HCT116 (cell line): ENCODE results near the gene ZNF214. TPM values are rescaled to one million over a fixed set of nuclear protein-coding genes. Genes with fewer than 3 reads are reported as not detected.
"Not testable (repeated sequence)": the region's sequence is repeated elsewhere in the genome, so short reads cannot be mapped to it uniquely, and the experiment has no call there.

Experiments used
- ATAC-seq: fragments of 200-7000 bp; cut with Tn5 transposase; 2 replicates; pipeline ENCODE4 v1.9.1; 2020; ENCODE audit warnings: mild to moderate bottlenecking, moderate library complexity
- BruUV-seq: library from RNA; stranded (reverse); fragments of 400-500 nt; replicated peaks from 2 replicates; lab custom pipeline; 2021; lab: Mats Ljungman, UMichigan
- CTCF ChIA-PET: fragments of 300-600 bp; sonication (Branson Sonifier 250); formaldehyde crosslinking; loops from one replicate; lab custom pipeline; 2021; ENCODE audit warnings: antibody characterized with exemption; lab: Charles Lee
- POLR2A ChIA-PET: fragments of 300-600, 350-600 bp; sonication (Branson Sonifier 250); formaldehyde crosslinking; loops from one replicate; lab custom pipeline; 2021; ENCODE audit warnings: antibody characterized with exemption; lab: Charles Lee
- RAD21 ChIA-PET, 2 experiments: fragments of 300-600 bp; sonication (Branson Sonifier 250); formaldehyde crosslinking; loops; one replicate each; lab custom pipeline; 2023; ENCODE audit warnings: low total read pairs in 2 of 2; ENCODE audit not compliant: uncharacterized antibody in 2 of 2, unreplicated experiment in 2 of 2, low non-redundant PET in 1 of 2; lab: Charles Lee
- DNase-seq: peaks from one replicate; pipeline ENCODE4 v3.0.0-alpha.2; 2010; ENCODE audit warnings: low read depth, low spot score
- H2AFZ ChIP-seq: fragments of 200-600 bp; shearing (Covaris generic), sonication (generic); 2 replicates; pipeline ENCODE4 v1.6.1; 2017; ENCODE audit warnings: low read depth, mixed run types, mixed read lengths, antibody characterized with exemption, low read length; ENCODE audit not compliant: poor library complexity, severe bottlenecking
- H3K27ac ChIP-seq: 2 replicates; pipeline ENCODE4 v1.5.1; 2012; ENCODE audit warnings: low read depth, low read length
- H3K27me3 ChIP-seq: fragments of 200-600 bp; sonication (generic); 2 replicates; pipeline ENCODE4 v1.6.1; 2016; ENCODE audit warnings: mixed run types, low read length, mixed read lengths; ENCODE audit not compliant: insufficient read depth
- H3K36me3 ChIP-seq, 2 experiments: fragments of 200-500 bp in 1 of 2; fragments of 200-600 bp in 1 of 2; sonication (Bioruptor generic) in 1 of 2; sonication (generic) in 1 of 2; 2 replicates each; pipeline versions ENCODE4 v1.5.1 to v1.6.1; 2014 to 2016; ENCODE audit warnings: low read length in 2 of 2, inconsistent platforms in 1 of 2, mixed read lengths in 1 of 2, mixed run types in 1 of 2; ENCODE audit not compliant: insufficient read depth in 2 of 2, control insufficient read depth in 1 of 2
- H3K4me1 ChIP-seq, 2 experiments: fragments of 200-600 bp in 1 of 2; sonication (generic) in 1 of 2; 2 replicates each; pipeline versions ENCODE4 v1.5.1 to v1.6.1; 2012 to 2017; ENCODE audit warnings: low read length in 2 of 2, inconsistent platforms in 1 of 2, mild to moderate bottlenecking in 1 of 2, mixed read lengths in 1 of 2, mixed run types in 1 of 2, moderate library complexity in 1 of 2; ENCODE audit not compliant: insufficient read depth in 2 of 2, control insufficient read depth in 1 of 2
- H3K4me2 ChIP-seq: fragments of 200-600 bp; sonication (generic); 2 replicates; pipeline ENCODE4 v1.6.1; 2017; ENCODE audit warnings: mixed run types, low read length, mixed read lengths
- H3K4me3 ChIP-seq, 2 experiments: fragments of 200-600 bp in 1 of 2; sonication (generic) in 1 of 2; replicated peaks in 1 of 2; 2 replicates each; pipeline ENCODE4 v1.5.1; 2011 to 2016; ENCODE audit warnings: low read length in 2 of 2, control low read depth in 1 of 2, low read depth in 1 of 2, mild to moderate bottlenecking in 1 of 2, mixed read lengths in 1 of 2, mixed run types in 1 of 2
- H3K79me2 ChIP-seq: fragments of 200-600 bp; sonication (generic); 2 replicates; pipeline ENCODE4 v1.6.1; 2017; ENCODE audit warnings: mild to moderate bottlenecking, mixed run types, low read length, moderate library complexity, mixed read lengths; ENCODE audit not compliant: insufficient read depth
- H3K9ac ChIP-seq: fragments of 200-600 bp; sonication (generic); 2 replicates; pipeline ENCODE4 v1.6.1; 2016; ENCODE audit warnings: low read length, mixed read lengths
- H3K9me2 ChIP-seq: fragments of 200-600 bp; sonication (generic), shearing (Covaris generic); 2 replicates; pipeline ENCODE4 v1.6.1; 2017; ENCODE audit warnings: mixed run types, mild to moderate bottlenecking, moderate library complexity; ENCODE audit not compliant: insufficient read depth
- H3K9me3 ChIP-seq, 2 experiments: fragments of 200-500 bp in 1 of 2; fragments of 200-600 bp in 1 of 2; sonication (Bioruptor generic) in 1 of 2; sonication (generic) in 1 of 2; 2 replicates each; pipeline ENCODE4 v1.6.1; 2014 to 2017; ENCODE audit warnings: low read length in 2 of 2, mixed read lengths in 2 of 2, inconsistent platforms in 1 of 2, low read depth in 1 of 2, mild to moderate bottlenecking in 1 of 2, mixed run types in 1 of 2, moderate library complexity in 1 of 2; ENCODE audit not compliant: control insufficient read depth in 1 of 2, insufficient read depth in 1 of 2
- H4K20me1 ChIP-seq: fragments of 200-600 bp; sonication (generic), shearing (Covaris generic); 2 replicates; pipeline ENCODE4 v1.6.1; 2017; ENCODE audit warnings: mixed run types, mild to moderate bottlenecking, moderate library complexity; ENCODE audit not compliant: insufficient read depth
- CBX3 ChIP-seq: IDR thresholded peaks from 2 replicates; pipeline ENCODE4 v1.6.1; 2012; ENCODE audit warnings: low read depth
- CEBPB ChIP-seq: IDR thresholded peaks from 2 replicates; pipeline ENCODE4 v1.6.1; 2012; ENCODE audit warnings: low read depth
- EGR1 ChIP-seq: IDR thresholded peaks from 2 replicates; pipeline ENCODE4 v1.6.1; 2012; ENCODE audit warnings: low read depth
- ELF1 ChIP-seq: IDR thresholded peaks from 2 replicates; pipeline ENCODE4 v1.6.1; 2012; ENCODE audit warnings: low read depth, borderline replicate concordance
- EZH2 ChIP-seq: fragments of 200-600 bp; sonication (generic); IDR thresholded peaks from 2 replicates; pipeline ENCODE4 v1.6.1; 2017; ENCODE audit warnings: antibody characterized with exemption, mixed run types
- JUND ChIP-seq: IDR thresholded peaks from 2 replicates; pipeline ENCODE4 v1.6.1; 2012
- POLR2AphosphoS5 ChIP-seq: IDR thresholded peaks from 2 replicates; pipeline ENCODE4 v1.6.1; 2011; ENCODE audit warnings: mild to moderate bottlenecking, low read depth, low read length, moderate library complexity
- RAD21 ChIP-seq: IDR thresholded peaks from 2 replicates; pipeline ENCODE4 v1.6.1; 2012; ENCODE audit warnings: low read depth, mild to moderate bottlenecking
- SP1 ChIP-seq: IDR thresholded peaks from 2 replicates; pipeline ENCODE4 v1.6.1; 2012; ENCODE audit warnings: low read depth
- ZFX ChIP-seq: fragments of 450-650 bp; IDR thresholded peaks from 2 replicates; pipeline ENCODE4 v1.6.1; 2017
- intact Hi-C: fragments of 100-400 bp; cut with micrococcal nuclease; formaldehyde crosslinking; loops from 2 replicates; pipeline ENCODE4 v1.10.0; 2022
- total RNA-seq: library from RNA; stranded (reverse); gene quantifications from one replicate; pipeline ENCODE4 v1.2.1, GENCODE V29; 2021; ENCODE audit not compliant: unreplicated experiment
- TF ChIP-seq, protein P1 (sequence below): IDR thresholded peaks from 2 replicates; pipeline ENCODE4 v1.6.1; 2012; ENCODE audit warnings: low read depth
- TF ChIP-seq, protein P2 (sequence below): IDR thresholded peaks from 2 replicates; pipeline ENCODE4 v1.6.1; 2012
- TF ChIP-seq, protein P3 (sequence below), 3 experiments: fragments of 200-600 bp in 1 of 3; sonication (generic) in 1 of 3; IDR thresholded peaks in 2 of 3; conservative IDR thresholded peaks in 1 of 3; 2 replicates each; pipeline ENCODE4 v1.5.1; 2012 to 2017; ENCODE audit warnings: low read depth in 2 of 3, low read length in 2 of 3, antibody characterized with exemption in 1 of 3, borderline replicate concordance in 1 of 3, control low read depth in 1 of 3, mild to moderate bottlenecking in 1 of 3, mixed read lengths in 1 of 3, mixed run types in 1 of 3, moderate library complexity in 1 of 3; ENCODE audit not compliant: insufficient read depth in 1 of 3

ZNF214 gene
- total RNA-seq, 1 experiment from 2014 or later = 2.1 TPM

DNA sequence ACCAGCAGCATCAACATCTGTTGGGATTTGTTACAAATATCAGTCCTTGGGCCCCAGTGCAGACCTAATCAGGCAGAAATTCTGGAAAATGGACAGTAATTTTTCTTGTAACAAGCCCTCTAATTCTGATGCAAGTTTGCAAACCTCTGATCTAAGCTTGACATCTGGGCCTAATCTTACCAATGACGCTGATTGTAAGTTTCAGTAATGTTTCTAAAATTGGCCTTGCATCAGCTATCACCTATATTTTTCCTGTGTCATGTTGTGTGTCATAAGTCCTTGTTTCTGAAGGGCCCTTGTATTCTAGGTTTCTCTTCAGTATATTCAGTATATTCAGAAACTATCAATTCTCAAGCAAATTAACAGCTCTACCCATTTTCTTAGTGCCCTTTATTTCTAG, 57.5 kb downstream of the ZNF214 start (continued):
- TF ChIP-seq, protein P1, sequence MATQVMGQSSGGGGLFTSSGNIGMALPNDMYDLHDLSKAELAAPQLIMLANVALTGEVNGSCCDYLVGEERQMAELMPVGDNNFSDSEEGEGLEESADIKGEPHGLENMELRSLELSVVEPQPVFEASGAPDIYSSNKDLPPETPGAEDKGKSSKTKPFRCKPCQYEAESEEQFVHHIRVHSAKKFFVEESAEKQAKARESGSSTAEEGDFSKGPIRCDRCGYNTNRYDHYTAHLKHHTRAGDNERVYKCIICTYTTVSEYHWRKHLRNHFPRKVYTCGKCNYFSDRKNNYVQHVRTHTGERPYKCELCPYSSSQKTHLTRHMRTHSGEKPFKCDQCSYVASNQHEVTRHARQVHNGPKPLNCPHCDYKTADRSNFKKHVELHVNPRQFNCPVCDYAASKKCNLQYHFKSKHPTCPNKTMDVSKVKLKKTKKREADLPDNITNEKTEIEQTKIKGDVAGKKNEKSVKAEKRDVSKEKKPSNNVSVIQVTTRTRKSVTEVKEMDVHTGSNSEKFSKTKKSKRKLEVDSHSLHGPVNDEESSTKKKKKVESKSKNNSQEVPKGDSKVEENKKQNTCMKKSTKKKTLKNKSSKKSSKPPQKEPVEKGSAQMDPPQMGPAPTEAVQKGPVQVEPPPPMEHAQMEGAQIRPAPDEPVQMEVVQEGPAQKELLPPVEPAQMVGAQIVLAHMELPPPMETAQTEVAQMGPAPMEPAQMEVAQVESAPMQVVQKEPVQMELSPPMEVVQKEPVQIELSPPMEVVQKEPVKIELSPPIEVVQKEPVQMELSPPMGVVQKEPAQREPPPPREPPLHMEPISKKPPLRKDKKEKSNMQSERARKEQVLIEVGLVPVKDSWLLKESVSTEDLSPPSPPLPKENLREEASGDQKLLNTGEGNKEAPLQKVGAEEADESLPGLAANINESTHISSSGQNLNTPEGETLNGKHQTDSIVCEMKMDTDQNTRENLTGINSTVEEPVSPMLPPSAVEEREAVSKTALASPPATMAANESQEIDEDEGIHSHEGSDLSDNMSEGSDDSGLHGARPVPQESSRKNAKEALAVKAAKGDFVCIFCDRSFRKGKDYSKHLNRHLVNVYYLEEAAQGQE = no peak
- TF ChIP-seq CBX3 (no peak), RAD21 (no peak), POLR2AphosphoS5 (no peak), SP1 (no peak), EZH2 (no peak), ZFX (no peak)

DNA sequence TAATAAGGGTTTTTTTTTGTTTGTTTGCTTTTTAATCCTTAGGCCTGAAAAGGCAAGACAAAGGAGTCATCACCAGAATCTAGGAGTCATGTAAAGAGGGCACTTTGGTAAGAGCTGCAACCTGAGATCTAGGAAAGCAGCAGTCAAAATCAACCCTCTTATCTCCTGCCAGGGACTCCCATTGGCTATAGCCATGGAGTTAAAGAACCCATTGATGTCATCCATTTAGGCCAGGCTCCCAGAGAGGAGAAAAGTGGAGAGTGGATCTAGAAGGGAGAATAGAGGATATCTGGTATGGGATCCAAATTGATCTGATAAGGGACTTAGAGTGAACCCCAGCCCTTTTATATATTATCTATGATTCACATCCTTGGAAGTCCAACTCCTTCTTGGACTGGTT, 58.0 kb downstream of the ZNF214 start:
- BruUV-seq = no TSS peak
- Histone ChIP-seq H2AFZ (no peak overlapping the region), H3K9ac (no peak overlapping the region), H3K79me2 (no peaks in the 10 kb centered on the region), H3K9me2 (no peaks in the 10 kb centered on the region), H3K27me3 (no peaks in the 10 kb centered on the region), H3K27ac (no peak overlapping the region), H3K9me3 (no peaks in the 10 kb centered on the region), H3K4me1 (no peaks in the 10 kb centered on the region), H3K36me3 (no peaks in the 10 kb centered on the region), H4K20me1 (no peaks in the 10 kb centered on the region), H3K4me2 (no peak overlapping the region), H3K4me3 (no peak overlapping the region)
- TF ChIP-seq EGR1 (no peak), CEBPB (no peak), ZFX (no peak), POLR2AphosphoS5 (no peak), SP1 (no peak), EZH2 (no peak), JUND (no peak), ELF1 (no peak)
- TF ChIP-seq, protein P2, sequence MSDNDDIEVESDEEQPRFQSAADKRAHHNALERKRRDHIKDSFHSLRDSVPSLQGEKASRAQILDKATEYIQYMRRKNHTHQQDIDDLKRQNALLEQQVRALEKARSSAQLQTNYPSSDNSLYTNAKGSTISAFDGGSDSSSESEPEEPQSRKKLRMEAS = no peak
- TF ChIP-seq, protein P3, sequence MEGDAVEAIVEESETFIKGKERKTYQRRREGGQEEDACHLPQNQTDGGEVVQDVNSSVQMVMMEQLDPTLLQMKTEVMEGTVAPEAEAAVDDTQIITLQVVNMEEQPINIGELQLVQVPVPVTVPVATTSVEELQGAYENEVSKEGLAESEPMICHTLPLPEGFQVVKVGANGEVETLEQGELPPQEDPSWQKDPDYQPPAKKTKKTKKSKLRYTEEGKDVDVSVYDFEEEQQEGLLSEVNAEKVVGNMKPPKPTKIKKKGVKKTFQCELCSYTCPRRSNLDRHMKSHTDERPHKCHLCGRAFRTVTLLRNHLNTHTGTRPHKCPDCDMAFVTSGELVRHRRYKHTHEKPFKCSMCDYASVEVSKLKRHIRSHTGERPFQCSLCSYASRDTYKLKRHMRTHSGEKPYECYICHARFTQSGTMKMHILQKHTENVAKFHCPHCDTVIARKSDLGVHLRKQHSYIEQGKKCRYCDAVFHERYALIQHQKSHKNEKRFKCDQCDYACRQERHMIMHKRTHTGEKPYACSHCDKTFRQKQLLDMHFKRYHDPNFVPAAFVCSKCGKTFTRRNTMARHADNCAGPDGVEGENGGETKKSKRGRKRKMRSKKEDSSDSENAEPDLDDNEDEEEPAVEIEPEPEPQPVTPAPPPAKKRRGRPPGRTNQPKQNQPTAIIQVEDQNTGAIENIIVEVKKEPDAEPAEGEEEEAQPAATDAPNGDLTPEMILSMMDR (IDR thresholded peaks at IDR 0.05 in 2 of 3, conservative IDR thresholded peaks at IDR 0.05 in 1 of 3; ENCODE audit: borderline replicate concordance in 1 of 3, insufficient read depth in 1 of 3, low read depth in 2 of 3, low read length in 2 of 3) = no peak
- DNase-seq (no peak), ATAC-seq (no peak)
- intact Hi-C loops = no loop called here
- CTCF ChIA-PET = no interaction called here
- RAD21 ChIA-PET = no interaction called here
- POLR2A ChIA-PET = no interaction called here

DNA sequence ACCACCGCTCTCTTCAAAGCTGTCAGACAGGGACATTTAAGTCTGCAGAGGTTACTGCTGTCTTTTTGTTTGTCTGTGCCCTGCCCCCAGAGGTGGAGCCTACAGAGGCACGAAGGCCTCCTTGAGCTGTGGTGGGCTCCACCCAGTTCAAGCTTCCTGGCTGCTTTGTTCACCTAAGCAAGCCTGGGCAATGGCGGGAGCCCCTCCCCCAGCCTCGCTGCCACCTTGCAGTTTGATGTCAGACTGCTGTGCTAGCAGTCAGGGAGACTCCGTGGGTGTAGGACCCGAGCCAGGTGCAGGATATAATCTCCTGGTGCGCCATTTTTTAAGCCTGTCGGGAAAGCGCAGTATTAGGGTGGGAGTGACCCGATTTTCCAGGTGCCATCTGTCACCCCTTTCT, 65.9 kb downstream of the ZNF214 start:
- BruUV-seq, CTCF ChIA-PET, ATAC-seq: not testable (repeated sequence)

More for the DNA sequence above, 65.9 kb downstream of the ZNF214 start:
- intact Hi-C loops, H3K27ac ChIP-seq, H3K4me1 ChIP-seq, H3K9ac ChIP-seq, POLR2A ChIA-PET, H3K79me2 ChIP-seq, H3K9me3 ChIP-seq, DNase-seq, H4K20me1 ChIP-seq, RAD21 ChIA-PET, H3K27me3 ChIP-seq, H3K4me2 ChIP-seq, H3K4me3 ChIP-seq, H3K9me2 ChIP-seq, H2AFZ ChIP-seq: not testable (repeated sequence)
- H3K36me3 ChIP-seq = peaks cover 5 to 12% of the 10 kb centered on the region in 2 experiments; a peak in 2 of 4 replicates
